Activated CD8-positive, alpha-beta memory T cell treated with anti-CD3 and anti-CD28 coated beads, Interleukin-2, amount 10 ng/mL, durations not matched to agents 7 days and 5 days (primary cell): ENCODE data around the gene KCNAB2. TPM values are rescaled to one million over a fixed set of nuclear protein-coding genes. Genes with fewer than 3 reads are reported as not detected.
"Not testable (repeated sequence)": the region's sequence is repeated elsewhere in the genome, so short reads cannot be mapped to it uniquely, and the experiment has no call there.

ENCODE experiments used
- ATAC-seq: fragments of 150-1000 bp; cut with Tn5 transposase; one replicate; pipeline ENCODE4 v1.10.0; 2021; ENCODE audit warnings: moderate library complexity
- CTCF ChIA-PET: fragments of 350-600 bp; sonication (Branson Sonifier 250); formaldehyde crosslinking; loops from one replicate; lab custom pipeline; 2021; ENCODE audit warnings: antibody characterized with exemption; lab: Charles Lee
- DNase-seq: peaks from one replicate; pipeline ENCODE4 v3.0.0-alpha.2; 2020
- H3K27ac Mint-ChIP-seq: one replicate; pipeline ENCODE4 v1.8.0; 2021; ENCODE audit warnings: mild to moderate bottlenecking, mixed read lengths
- H3K27me3 Mint-ChIP-seq: one replicate; pipeline ENCODE4 v1.8.0; 2021; ENCODE audit warnings: mixed read lengths
- H3K36me3 Mint-ChIP-seq: one replicate; pipeline ENCODE4 v1.8.0; 2021; ENCODE audit warnings: mild to moderate bottlenecking, mixed read lengths
- H3K4me1 Mint-ChIP-seq: one replicate; pipeline ENCODE4 v1.8.0; 2021; ENCODE audit warnings: mixed read lengths
- H3K4me3 Mint-ChIP-seq: one replicate; pipeline ENCODE4 v1.8.0; 2021; ENCODE audit warnings: mild to moderate bottlenecking, moderate library complexity, mixed read lengths
- H3K9me3 Mint-ChIP-seq: one replicate; pipeline ENCODE4 v1.8.0; 2022; ENCODE audit warnings: low read depth, mixed read lengths
- total RNA-seq, 2 experiments: library from RNA; stranded (reverse); gene quantifications; one replicate each; pipeline ENCODE4 v1.2.3, GENCODE V29; 2021

Gene KCNAB2
- total RNA-seq, 2 experiments from 2014 or later = 248 to 368 TPM

DNA sequence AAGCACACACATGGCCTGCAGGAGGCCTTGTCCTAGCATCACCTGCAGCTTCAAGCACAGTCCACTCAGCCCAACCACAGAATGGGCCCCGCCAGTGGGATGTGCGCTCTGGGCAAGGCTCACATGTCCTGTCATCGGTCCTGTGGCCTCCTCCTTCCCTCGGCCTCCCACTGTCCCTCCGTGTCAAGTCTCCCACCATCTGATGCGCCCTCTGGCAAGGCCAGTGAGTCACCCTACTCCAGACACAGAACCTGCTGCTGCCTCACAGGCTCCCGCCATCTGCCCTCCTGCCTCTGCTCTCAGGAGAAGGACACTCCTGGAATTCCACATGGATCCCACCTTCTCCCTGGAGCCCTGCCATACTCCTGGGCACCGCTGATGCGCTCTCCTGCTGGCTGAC is 14.2 kb downstream of the KCNAB2 start:
- H3K27ac Mint-ChIP-seq = no peak overlapping the region
- H3K4me1 Mint-ChIP-seq = no peaks in the 10 kb centered on the region
- H3K27me3 Mint-ChIP-seq = no peaks in the 10 kb centered on the region
- DNase-seq = no peak
- H3K9me3 Mint-ChIP-seq = no peaks in the 10 kb centered on the region
- CTCF ChIA-PET = no interaction called here
- ATAC-seq = no peak
- H3K36me3 Mint-ChIP-seq = peaks cover 33% of the 10 kb centered on the region
- H3K4me3 Mint-ChIP-seq = no peak overlapping the region

DNA sequence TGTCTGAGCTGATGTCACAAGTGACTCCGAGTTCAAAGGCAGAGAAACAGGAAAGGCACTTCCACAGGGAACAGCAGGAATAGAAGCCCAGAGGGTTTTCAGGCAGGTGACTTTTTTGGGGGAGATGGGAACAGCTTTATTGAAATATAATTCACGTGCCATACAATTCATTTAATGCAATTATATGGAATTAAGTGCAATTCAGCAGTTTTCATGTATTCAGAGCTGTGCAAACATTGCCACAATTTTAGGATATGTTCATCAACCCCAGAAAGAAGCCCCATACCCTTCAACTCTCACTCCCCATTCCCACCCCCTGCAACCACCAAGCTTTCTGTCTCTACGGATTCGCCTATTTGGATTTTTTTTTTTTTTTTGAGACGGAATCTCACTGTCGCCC is 17.0 kb downstream of the KCNAB2 start:
- no peaks in the 10 kb centered on the region for H3K4me1 Mint-ChIP-seq
- no peaks in the 10 kb centered on the region for H3K9me3 Mint-ChIP-seq
- H3K4me3 Mint-ChIP-seq = no peak overlapping the region
- H3K27me3 Mint-ChIP-seq = no peaks in the 10 kb centered on the region
- DNase-seq (no peak), ATAC-seq (no peak)
- CTCF ChIA-PET = no interaction called here
- peaks cover 24% of the 10 kb centered on the region for H3K36me3 Mint-ChIP-seq
- no peak overlapping the region for H3K27ac Mint-ChIP-seq

DNA sequence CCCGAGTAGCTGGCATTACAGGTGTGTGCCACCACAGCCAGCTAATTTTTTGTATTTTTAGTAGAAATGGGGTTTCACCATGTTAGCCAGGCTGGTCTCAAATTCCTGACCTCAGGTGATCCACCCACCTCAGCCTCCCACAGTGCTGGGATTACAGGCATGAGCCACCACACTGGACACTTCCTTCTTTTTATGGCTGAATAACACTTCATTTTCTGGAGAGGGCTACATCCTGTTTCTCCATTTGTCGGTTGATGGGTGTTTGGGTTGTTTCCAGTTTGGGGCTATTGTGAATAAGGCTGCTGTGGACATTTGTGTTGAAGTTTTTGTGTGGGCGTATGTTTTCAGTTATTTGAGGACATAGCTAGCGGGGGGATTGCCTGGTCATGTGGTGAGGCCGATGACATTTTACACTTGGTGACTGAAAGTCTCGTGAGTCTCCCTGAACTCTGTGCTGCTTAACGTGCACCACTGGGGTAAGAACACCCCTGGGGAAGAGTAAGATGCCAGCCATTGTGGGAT is 17.9 kb downstream of the KCNAB2 start:
- H3K9me3 Mint-ChIP-seq, ATAC-seq, H3K4me1 Mint-ChIP-seq, H3K27ac Mint-ChIP-seq, H3K27me3 Mint-ChIP-seq, CTCF ChIA-PET, H3K4me3 Mint-ChIP-seq, DNase-seq: not testable (repeated sequence)
- peaks cover 18% of the 10 kb centered on the region for H3K36me3 Mint-ChIP-seq

DNA sequence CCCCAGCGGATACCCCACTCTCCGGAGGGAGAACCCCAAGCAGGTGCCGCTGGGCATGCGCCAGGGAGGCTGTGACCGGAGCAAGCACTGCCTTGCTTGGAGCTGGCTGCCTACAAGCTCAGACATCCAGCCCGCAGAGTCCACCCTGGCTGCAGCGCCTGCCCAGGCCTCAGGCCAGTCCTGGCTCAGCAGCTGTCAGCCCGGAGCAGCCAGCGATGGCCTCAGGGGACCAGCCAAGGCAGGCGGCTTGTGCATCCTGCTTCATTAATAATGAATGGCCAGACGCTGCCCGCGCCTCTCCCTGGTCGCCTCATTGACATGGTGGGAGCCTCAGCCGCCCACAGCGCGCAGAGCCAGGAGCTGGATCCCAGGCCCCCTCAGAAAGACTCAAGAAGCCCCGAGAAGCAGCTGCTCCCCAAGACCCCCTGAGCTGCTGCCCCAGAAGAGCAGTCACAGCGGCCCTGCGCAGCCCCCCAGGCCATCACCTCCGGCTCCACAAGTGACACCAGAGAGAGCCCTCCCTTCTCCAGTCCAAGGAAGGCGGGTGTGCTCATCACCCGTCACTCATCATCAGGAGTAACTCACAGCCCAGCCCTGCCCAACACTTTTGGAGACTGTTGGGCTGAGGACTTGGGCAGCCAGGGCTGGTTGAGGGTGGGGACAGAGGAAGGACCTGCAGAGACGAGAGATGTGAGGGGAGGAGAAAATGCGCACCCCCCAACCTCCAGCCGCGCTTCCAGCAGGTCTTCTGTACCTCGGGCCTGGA is 19.6 kb downstream of the KCNAB2 start:
- CTCF ChIA-PET = no interaction called here
- H3K4me3 Mint-ChIP-seq = no peak overlapping the region
- H3K36me3 Mint-ChIP-seq = peaks cover 13% of the 10 kb centered on the region
- DNase-seq = no peak
- no peak for ATAC-seq
- H3K9me3 Mint-ChIP-seq = no peaks in the 10 kb centered on the region
- no peaks in the 10 kb centered on the region for H3K4me1 Mint-ChIP-seq
- H3K27me3 Mint-ChIP-seq = no peaks in the 10 kb centered on the region
- H3K27ac Mint-ChIP-seq = no peak overlapping the region

DNA sequence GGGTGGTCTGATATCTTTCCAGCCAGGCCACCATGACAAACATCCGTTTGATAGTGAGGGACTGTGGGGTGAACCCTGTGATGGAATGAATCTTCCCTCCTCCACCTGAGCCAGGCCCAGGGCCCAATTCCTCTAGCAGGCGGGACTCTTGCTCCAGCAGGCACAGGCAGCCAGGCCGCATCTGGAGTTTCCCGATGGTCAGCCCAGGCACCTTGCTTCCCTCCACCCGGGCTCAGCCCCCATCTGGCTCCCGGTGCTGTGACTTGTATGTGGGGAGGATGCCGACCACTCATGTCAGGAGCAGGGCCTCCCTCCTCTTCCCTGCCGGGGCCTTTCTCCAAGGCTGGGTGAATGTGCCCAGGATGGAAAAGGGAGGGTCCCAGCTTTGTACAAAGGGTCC is 21.0 kb downstream of the KCNAB2 start:
- CTCF ChIA-PET = no interaction called here
- no peaks in the 10 kb centered on the region for H3K4me1 Mint-ChIP-seq
- DNase-seq = no peak
- H3K36me3 Mint-ChIP-seq = peaks cover 13% of the 10 kb centered on the region
- H3K27ac Mint-ChIP-seq = no peak overlapping the region
- H3K27me3 Mint-ChIP-seq = no peaks in the 10 kb centered on the region
- ATAC-seq = no peak
- no peaks in the 10 kb centered on the region for H3K9me3 Mint-ChIP-seq
- H3K4me3 Mint-ChIP-seq = no peak overlapping the region

DNA sequence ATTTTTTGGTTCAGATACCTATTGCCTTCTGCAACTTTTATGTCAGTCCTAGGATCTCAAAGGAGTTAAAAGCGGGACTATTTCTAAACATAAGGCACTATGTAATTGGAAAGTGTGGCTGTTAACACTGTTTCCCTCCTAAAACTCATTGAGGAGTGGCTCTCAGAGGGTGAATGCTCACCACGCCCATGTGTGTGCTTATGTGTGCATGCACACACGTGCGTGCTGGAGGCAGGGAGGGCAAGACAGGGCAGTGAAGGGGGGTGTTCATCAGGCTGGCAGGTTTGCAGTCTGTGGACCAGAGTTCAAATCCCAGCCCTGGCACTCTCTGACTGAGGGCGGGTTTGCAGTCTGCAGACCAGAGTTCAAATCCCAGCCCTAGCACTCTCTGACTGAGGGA is 22.4 kb downstream of the KCNAB2 start:
- CTCF ChIA-PET = no interaction called here
- H3K4me1 Mint-ChIP-seq = no peaks in the 10 kb centered on the region

DNA sequence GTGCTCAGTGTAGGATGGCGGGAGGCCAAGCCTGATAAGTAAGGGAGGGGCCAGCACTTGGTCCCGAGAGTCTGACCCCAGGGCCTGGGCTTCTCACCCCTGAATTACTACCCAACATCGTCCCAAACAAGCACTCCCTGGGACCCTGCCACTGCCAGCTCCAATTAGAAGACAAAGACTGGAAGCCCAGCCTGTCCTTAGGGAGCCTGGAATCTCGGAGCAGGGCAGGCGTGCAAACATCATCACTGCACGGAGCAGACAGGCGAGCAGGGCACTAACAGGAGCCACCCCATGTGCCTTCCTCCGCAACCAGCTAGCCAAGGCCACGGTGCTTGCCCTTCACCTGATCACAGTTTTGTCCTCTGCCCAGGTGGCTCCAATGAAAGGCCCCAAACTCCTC is 23.2 kb downstream of the KCNAB2 start:
- H3K27me3 Mint-ChIP-seq = no peaks in the 10 kb centered on the region
- no peak overlapping the region for H3K27ac Mint-ChIP-seq
- ATAC-seq = no peak
- no peak for DNase-seq
- CTCF ChIA-PET = no interaction called here
- H3K36me3 Mint-ChIP-seq = peaks cover 6% of the 10 kb centered on the region
- H3K4me3 Mint-ChIP-seq = no peak overlapping the region
- no peaks in the 10 kb centered on the region for H3K4me1 Mint-ChIP-seq
- no peaks in the 10 kb centered on the region for H3K9me3 Mint-ChIP-seq

More for the DNA sequence above, 22.4 kb downstream of the KCNAB2 start:
- Mint-ChIP-seq H3K27me3 (no peaks in the 10 kb centered on the region), H3K36me3 (peaks cover 7% of the 10 kb centered on the region), H3K4me3 (no peak overlapping the region), H3K27ac (no peak overlapping the region), H3K9me3 (no peaks in the 10 kb centered on the region)
- ATAC-seq (no peak), DNase-seq (no peak)

DNA sequence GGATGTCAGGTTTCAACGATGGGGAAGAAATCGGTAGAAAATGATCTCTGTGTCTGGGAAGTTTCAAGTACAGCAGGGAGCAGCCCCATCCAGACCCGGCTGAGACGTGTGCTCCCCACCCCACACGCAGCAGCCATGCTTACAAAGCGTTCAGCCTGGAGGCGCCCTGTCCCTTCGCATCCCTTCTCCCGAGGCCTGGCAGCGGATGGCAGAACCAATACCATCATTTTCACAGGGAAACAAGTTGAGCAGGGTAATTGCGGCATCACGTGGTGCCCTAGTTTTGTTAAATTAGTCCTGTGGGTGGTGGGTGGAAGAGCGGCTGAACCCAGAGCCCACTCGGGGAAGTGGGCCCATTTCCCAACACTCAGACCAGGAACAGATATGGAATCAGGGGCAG is 23.9 kb downstream of the KCNAB2 start:
- Mint-ChIP-seq H3K27ac (no peak overlapping the region), H3K4me1 (no peaks in the 10 kb centered on the region), H3K27me3 (no peaks in the 10 kb centered on the region), H3K4me3 (no peak overlapping the region), H3K9me3 (no peaks in the 10 kb centered on the region), H3K36me3 (peaks cover 9% of the 10 kb centered on the region)
- CTCF ChIA-PET = no interaction called here
- ATAC-seq (no peak), DNase-seq (no peak)

DNA sequence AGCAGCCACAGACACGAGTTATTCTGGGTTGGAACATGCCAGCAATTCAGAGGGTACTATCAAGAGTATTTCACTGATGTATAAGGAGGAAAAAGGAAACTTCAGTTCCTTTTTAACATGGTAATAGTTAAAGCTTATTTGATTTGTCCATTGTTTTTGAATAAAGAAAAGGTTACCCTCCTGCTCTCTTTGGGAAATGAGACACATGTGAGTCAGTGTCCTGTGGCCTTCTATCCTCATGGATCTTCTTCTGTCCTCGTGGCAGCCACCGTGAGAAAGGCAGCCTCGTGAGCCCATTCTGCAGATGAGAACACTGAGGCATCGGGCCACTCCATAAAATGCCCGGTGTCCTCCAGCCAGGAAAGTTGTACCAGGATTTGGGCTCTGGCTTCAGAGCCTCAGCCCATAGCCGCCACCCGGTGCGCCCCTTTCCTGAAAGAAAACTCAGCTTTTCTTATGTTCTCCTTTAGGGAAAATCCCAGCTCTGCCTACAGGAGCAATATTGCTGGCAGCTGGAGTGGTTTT is 24.8 kb downstream of the KCNAB2 start:
- H3K27me3 Mint-ChIP-seq = no peaks in the 10 kb centered on the region
- no peaks in the 10 kb centered on the region for H3K4me1 Mint-ChIP-seq
- no peak overlapping the region for H3K4me3 Mint-ChIP-seq
- DNase-seq (no peak), ATAC-seq (no peak)
- CTCF ChIA-PET = no interaction called here
- H3K27ac Mint-ChIP-seq = no peak overlapping the region
- peaks cover 16% of the 10 kb centered on the region for H3K36me3 Mint-ChIP-seq
- no peaks in the 10 kb centered on the region for H3K9me3 Mint-ChIP-seq

DNA sequence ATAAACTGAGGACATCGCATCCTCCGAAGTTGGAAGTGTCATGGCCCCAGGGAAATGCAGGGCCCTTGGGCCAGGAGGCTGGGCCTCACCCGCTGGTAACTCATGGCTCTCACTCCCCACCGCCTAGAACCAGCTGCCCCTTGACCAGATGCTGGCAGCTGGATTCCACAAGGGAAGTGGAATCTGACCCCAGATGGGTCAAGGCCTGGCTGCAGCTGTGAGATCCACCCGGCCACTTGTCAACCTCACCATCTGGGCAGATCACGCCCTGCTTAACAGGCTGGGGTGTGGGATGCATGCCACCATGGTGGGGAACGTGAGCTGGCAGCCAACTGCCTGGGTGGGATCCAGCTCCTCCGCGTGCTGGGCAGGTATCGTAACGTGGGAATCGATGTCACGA is 25.5 kb downstream of the KCNAB2 start:
- ATAC-seq (no peak), DNase-seq (no peak)
- Mint-ChIP-seq H3K4me3 (no peak overlapping the region), H3K9me3 (no peaks in the 10 kb centered on the region), H3K27me3 (no peaks in the 10 kb centered on the region), H3K27ac (no peak overlapping the region), H3K4me1 (no peaks in the 10 kb centered on the region), H3K36me3 (peaks cover 19% of the 10 kb centered on the region)
- CTCF ChIA-PET = no interaction called here

DNA sequence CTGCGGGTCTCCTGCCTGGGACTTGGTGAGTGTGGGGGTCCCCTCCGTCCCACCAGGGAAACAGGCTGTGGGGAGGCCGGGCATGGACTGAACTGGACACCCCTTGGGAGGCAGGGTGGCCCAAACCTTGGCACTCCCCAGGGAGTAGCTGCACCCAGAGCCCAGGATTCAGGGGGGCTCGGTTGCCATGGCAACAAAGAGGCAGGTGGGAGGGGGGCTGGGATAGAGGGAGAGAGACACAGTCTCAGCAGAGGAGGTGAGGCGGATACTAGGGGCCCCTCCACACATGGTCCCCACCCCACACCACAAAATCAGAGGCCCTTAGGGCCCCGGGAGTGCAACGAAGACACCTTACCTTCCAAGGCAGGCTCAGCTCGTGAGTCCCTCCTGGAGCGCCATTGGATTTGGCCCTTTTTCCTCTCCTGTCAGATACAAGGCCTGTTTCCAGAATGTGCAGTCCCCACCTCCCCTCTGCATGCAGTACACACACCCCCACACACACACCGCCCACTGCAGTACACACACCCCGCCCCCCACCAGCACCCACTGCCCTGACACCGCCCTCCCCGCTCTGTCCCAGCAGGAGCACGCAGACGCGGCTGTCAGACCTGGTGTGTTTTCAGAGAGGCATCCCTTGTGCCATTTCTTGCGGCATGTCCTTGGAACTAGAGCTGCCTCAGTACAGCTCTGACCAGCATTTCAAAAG is 27.2 kb downstream of the KCNAB2 start:
- no peak for ATAC-seq
- H3K27me3 Mint-ChIP-seq = no peaks in the 10 kb centered on the region
- no peak overlapping the region for H3K4me3 Mint-ChIP-seq
- peaks cover 26% of the 10 kb centered on the region for H3K36me3 Mint-ChIP-seq
- H3K27ac Mint-ChIP-seq = no peak overlapping the region
- H3K4me1 Mint-ChIP-seq = no peaks in the 10 kb centered on the region
- no peaks in the 10 kb centered on the region for H3K9me3 Mint-ChIP-seq
- CTCF ChIA-PET = no interaction called here
- no peak for DNase-seq

DNA sequence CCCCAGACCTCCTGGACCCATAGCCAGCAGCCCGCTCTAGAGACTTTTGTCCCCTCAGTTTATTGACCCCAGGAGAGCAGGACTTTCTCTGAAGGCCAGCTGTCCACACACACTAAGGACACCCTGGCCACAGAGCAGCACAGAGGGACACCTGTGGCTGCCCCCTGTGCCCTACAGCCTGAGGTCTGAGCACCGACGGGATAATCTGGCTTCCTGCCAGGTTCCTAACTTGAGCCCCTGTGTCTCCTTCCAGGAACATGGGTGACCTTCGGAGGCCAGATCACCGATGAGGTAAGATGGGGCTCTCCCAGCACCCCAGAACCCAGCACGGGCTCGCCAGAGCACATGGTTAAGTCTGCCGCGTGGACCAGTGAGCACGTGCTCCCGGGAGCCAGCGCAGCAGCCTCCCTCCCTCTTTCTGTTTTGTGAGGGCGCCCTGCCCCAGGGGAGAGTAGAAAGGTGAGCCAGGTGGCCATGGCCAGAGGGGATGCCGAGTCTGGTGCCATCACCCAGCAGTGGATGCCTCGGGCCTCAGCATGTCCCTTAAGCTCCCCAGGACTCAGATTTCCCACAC is 27.9 kb downstream of the KCNAB2 start:
- Mint-ChIP-seq H3K27ac (no peak overlapping the region), H3K4me3 (no peak overlapping the region), H3K27me3 (no peaks in the 10 kb centered on the region), H3K9me3 (no peaks in the 10 kb centered on the region), H3K4me1 (no peaks in the 10 kb centered on the region), H3K36me3 (peaks cover 28% of the 10 kb centered on the region)
- CTCF ChIA-PET = no interaction called here
- DNase-seq (no peak), ATAC-seq (no peak)

DNA sequence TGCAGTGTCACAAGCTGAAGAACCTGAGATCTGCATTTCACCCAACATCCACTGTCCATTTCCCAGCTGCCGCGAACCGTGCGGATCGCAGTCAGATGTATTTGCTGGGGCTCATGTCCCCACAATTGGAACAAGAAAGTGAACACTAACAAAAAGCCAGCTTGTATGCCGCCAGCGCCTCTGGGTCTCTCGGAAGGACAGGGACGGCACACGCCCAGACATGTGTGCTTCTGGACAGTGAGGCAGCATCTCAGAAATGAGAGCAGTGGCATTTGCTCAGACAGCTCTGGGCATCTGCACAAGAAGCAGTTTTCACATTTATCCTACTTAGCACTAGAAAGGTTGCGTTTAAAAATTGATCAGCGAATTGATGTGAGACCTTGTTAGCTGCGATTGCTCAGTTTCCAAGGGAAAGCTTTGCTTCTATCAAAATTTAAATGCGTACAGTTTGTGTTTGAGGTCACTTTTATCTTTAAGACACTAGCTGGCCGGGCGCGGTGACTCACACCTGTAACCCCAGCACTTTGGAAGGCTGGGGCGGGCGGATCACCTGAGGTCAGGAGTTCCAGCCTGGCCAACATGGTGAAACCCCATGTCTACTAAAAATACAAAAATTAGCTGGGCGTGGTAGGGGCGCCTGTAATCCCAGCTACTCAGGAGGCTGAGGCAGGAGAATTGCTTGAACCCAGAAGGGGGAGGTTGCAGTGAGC is 28.7 kb downstream of the KCNAB2 start:
- H3K36me3 Mint-ChIP-seq = peaks cover 30% of the 10 kb centered on the region
- no peak overlapping the region for H3K4me3 Mint-ChIP-seq
- DNase-seq (no peak), ATAC-seq (no peak)
- CTCF ChIA-PET = interaction anchor here (1.2 kb wide), 1 partner anchor 21 kb away, joined by 3 read pairs; no protein-coding TSS in a partner anchor
- H3K4me1 Mint-ChIP-seq = no peaks in the 10 kb centered on the region
- no peaks in the 10 kb centered on the region for H3K9me3 Mint-ChIP-seq
- H3K27me3 Mint-ChIP-seq = no peaks in the 10 kb centered on the region
- H3K27ac Mint-ChIP-seq = peak overlapping the region; percentile 40
